Transverse colon (tissue), 4 donors: ENCODE results near the gene C2orf68.
"Not testable (repeated sequence)": the region's sequence is repeated elsewhere in the genome, so short reads cannot be mapped to it uniquely, and the experiment has no call there.

Experiments
- CTCF ChIP-seq, 5 experiments: fragments of 200-600 bp in 3 of 5; fragments of 450-650 bp in 2 of 5; sonication (generic) in 3 of 5; IDR thresholded peaks; 1 replicate in 2 of 5; 2 replicates in 3 of 5; pipeline ENCODE4 v1.5.1; 2016 to 2017; ENCODE audit warnings: antibody characterized with exemption in 5 of 5, inconsistent platforms in 3 of 5, mild to moderate bottlenecking in 2 of 5, moderate library complexity in 1 of 5
- POLR2A ChIP-seq: fragments of 450-650 bp; IDR thresholded peaks from one replicate; pipeline ENCODE4 v1.6.1; 2016; ENCODE audit warnings: antibody characterized with exemption, mild to moderate bottlenecking, moderate library complexity
- POLR2AphosphoS5 ChIP-seq, 3 donors: sonication (generic); formaldehyde crosslinking; IDR thresholded peaks; one replicate each; pipeline ENCODE4 v1.6.1; 2016; ENCODE audit warnings: antibody characterized with exemption in 3 of 3

GRCh38 chr2:85560403-85560726 lies 51.5 kb downstream of the C2orf68 start:
- TF ChIP-seq CTCF (IDR thresholded peaks at IDR 0.05); POLR2AphosphoS5 (IDR thresholded peaks at IDR 0.05); POLR2A: not testable (repeated sequence)
